Endothelial cell (in vitro differentiated cells): Measurements from ENCODE around the gene KIAA2012. TPM values are rescaled to one million over a fixed set of nuclear protein-coding genes. Genes with fewer than 3 reads are reported as not detected.

ENCODE experiments used
- DNase-seq: peaks from one replicate; pipeline ENCODE4 v3.0.0; 2021; ENCODE audit warnings: low spot score
- H3K27ac Mint-ChIP-seq: one replicate; pipeline ENCODE4 v1.8.0; 2021; ENCODE audit warnings: mixed read lengths, inconsistent platforms; ENCODE audit not compliant: unreplicated experiment
- H3K27me3 Mint-ChIP-seq: one replicate; pipeline ENCODE4 v1.8.0; 2021; ENCODE audit warnings: mild to moderate bottlenecking, moderate library complexity, mixed read lengths, inconsistent platforms; ENCODE audit not compliant: unreplicated experiment
- H3K36me3 Mint-ChIP-seq: one replicate; pipeline ENCODE4 v1.8.0; 2021; ENCODE audit warnings: mild to moderate bottlenecking, low read depth, mixed read lengths, inconsistent platforms; ENCODE audit not compliant: unreplicated experiment
- H3K4me1 Mint-ChIP-seq: one replicate; pipeline ENCODE4 v1.8.0; 2021; ENCODE audit warnings: mild to moderate bottlenecking, mixed read lengths, inconsistent platforms; ENCODE audit not compliant: unreplicated experiment
- H3K4me3 Mint-ChIP-seq: one replicate; pipeline ENCODE4 v1.8.0; 2021; ENCODE audit warnings: mild to moderate bottlenecking, mixed read lengths, inconsistent platforms; ENCODE audit not compliant: unreplicated experiment
- H3K9me3 Mint-ChIP-seq: one replicate; pipeline ENCODE4 v1.8.0; 2021; ENCODE audit warnings: mixed read lengths, inconsistent platforms; ENCODE audit not compliant: unreplicated experiment
- total RNA-seq: library from RNA; stranded (reverse); fragmentation: NEBNext Ultra II Directional; extraction: Animal tissue kit (Norgen Biotek cat#: 25700); gene quantifications from one replicate; pipeline ENCODE4 v1.2.1, GENCODE V29; 2021; ENCODE audit not compliant: unreplicated experiment
- TF ChIP-seq, protein P1 (sequence below): fragments of 200-600 bp; sonication (generic); IDR thresholded peaks from one replicate; pipeline ENCODE4 v1.5.0; 2021; ENCODE audit warnings: antibody characterized with exemption; ENCODE audit not compliant: unreplicated experiment

KIAA2012 gene
- total RNA-seq, 1 donor from 2014 or later: 0.08 TPM

DNA sequence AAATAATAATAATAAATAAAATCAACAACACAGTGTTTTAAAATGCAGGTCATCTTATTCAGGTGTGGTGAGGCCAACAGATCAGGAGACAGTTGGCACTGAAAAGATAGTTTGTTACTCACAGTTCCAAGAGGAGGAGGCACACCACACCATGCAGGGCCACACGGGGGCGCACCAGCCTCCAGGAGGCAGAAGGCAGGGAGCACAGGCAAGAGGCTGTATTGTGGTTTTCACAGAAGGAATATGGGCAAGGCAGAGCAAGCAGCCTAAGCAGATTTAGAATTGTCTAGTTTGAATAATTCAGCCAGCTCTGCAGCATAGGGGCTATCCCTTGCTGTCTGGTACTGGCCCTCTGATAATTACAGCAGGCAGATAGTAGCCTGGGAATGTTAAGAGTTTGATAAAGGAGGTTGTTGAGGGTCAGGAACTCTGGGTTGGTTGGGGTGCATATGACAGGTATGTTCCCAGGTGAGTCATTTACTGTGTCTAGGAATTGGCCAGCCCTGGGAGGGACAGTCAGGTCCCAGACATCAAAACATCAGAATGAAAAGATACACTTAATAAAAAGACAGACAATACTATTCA, 31.3 kb downstream of the KIAA2012 start:
- TF ChIP-seq, protein P1, sequence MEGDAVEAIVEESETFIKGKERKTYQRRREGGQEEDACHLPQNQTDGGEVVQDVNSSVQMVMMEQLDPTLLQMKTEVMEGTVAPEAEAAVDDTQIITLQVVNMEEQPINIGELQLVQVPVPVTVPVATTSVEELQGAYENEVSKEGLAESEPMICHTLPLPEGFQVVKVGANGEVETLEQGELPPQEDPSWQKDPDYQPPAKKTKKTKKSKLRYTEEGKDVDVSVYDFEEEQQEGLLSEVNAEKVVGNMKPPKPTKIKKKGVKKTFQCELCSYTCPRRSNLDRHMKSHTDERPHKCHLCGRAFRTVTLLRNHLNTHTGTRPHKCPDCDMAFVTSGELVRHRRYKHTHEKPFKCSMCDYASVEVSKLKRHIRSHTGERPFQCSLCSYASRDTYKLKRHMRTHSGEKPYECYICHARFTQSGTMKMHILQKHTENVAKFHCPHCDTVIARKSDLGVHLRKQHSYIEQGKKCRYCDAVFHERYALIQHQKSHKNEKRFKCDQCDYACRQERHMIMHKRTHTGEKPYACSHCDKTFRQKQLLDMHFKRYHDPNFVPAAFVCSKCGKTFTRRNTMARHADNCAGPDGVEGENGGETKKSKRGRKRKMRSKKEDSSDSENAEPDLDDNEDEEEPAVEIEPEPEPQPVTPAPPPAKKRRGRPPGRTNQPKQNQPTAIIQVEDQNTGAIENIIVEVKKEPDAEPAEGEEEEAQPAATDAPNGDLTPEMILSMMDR: no peak
- no peaks in the 10 kb centered on the region for H3K27me3 Mint-ChIP-seq
- peak overlapping the region; percentile 13 for H3K27ac Mint-ChIP-seq
- no peaks in the 10 kb centered on the region for H3K9me3 Mint-ChIP-seq
- peak; percentile 48 for DNase-seq
- H3K36me3 Mint-ChIP-seq: no peaks in the 10 kb centered on the region
- peaks cover 43% of the 10 kb centered on the region for H3K4me1 Mint-ChIP-seq
- H3K4me3 Mint-ChIP-seq: no peak overlapping the region

DNA sequence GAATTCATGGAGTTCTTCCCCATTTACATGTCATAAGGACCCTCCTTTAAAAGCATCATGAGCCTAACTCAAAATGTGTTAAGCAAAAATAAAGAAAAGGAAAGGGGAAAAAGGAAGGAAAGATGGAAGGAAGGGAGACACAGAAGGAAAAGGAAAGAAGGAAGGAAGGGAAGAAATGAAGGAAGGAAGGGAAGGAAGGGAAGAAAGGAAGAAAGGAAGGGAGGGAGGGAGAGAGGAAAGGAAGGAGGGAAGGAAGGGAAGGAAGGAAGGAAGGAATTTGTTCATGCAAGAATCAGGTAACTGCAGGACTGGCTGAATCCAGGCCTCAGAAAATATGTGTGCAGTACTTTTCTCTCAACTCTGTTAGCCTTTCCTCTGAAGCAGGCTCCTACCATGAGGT, 32.0 kb downstream of the KIAA2012 start:
- TF ChIP-seq, protein P1: no peak
- Mint-ChIP-seq H3K27ac (peak overlapping the region; percentile 13), H3K36me3 (no peaks in the 10 kb centered on the region), H3K4me3 (no peak overlapping the region), H3K27me3 (no peaks in the 10 kb centered on the region), H3K4me1 (peaks cover 41% of the 10 kb centered on the region), H3K9me3 (no peaks in the 10 kb centered on the region)
- no peak for DNase-seq

DNA sequence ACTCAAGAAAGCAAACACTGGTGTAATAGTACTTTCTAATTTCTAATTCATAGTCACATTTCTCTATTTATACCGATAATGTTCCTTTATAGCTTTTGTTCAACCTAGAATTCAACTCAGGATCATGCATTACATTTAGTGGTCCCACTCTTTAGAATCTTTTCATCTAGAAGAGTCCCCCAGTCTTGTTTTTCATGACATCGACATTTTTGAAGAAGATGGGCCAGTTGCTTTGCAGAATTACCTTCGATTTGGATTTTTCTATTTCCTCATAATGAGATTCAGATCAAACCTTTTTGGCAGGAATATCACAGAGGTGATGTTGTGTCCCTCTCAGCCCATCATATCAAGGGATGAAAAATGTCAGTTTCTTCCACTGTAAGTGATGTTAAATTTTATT, 35.3 kb downstream of the KIAA2012 start:
- H3K4me3 Mint-ChIP-seq: no peak overlapping the region
- H3K27ac Mint-ChIP-seq: no peak overlapping the region
- H3K9me3 Mint-ChIP-seq: peaks cover 4% of the 10 kb centered on the region
- peaks cover 34% of the 10 kb centered on the region for H3K4me1 Mint-ChIP-seq
- TF ChIP-seq, protein P1: no peak
- no peaks in the 10 kb centered on the region for H3K27me3 Mint-ChIP-seq
- H3K36me3 Mint-ChIP-seq: no peaks in the 10 kb centered on the region
- no peak for DNase-seq

DNA sequence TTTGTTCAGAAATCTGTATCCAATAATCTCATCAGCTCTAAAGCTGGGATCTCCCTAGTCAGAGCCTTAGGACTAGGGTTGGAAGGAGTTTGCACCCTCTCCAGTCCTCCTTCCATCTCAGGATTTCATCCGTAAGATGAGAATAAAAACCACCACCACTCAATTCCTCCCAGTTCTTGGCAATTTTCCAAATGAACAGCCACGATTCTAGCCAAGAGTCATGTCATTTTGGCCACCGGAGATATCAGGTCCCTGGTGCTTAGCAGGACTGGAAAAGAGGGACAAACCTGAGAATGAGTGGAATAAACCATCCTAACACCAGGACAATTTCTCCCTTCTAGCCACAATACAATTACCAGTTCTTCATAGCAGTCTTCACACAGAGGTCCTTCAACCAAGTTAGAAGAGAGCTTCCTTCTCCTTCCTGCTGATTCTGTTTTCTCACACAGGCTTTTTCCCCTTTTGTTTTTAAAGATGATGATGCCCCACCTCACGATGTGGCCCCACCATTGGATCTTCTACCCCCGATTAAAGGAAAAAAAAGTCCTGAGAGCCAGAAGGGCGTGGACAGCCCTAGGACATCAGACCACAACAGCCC, 36.2 kb downstream of the KIAA2012 start:
- Mint-ChIP-seq H3K27ac (no peak overlapping the region), H3K9me3 (peaks cover 4% of the 10 kb centered on the region), H3K4me3 (no peak overlapping the region), H3K36me3 (no peaks in the 10 kb centered on the region), H3K27me3 (no peaks in the 10 kb centered on the region), H3K4me1 (peaks cover 32% of the 10 kb centered on the region)
- no peak for DNase-seq
- TF ChIP-seq, protein P1: no peak

DNA sequence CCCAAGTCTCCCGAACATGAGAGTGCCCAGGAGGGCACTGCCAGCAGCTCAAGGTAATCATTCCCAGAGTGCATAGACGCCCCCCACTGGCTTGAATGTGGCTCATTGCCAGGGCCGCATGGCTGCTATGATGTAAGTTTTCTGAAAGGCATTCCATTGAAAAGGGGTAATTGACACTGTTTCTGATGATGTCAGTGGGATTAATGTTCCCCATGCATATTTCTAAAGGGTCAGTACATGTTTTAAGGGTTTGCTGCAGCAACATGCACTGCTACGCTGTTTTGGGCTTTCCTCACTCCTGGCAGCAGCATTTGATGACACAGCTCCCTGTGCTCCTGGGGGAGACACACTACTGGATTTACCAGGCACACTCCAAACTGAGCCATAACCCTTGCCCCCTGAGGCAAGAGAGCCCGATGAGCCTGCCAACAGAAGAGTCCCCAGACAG, 36.7 kb downstream of the KIAA2012 start:
- H3K4me1 Mint-ChIP-seq: peaks cover 28% of the 10 kb centered on the region
- no peaks in the 10 kb centered on the region for H3K36me3 Mint-ChIP-seq
- H3K27ac Mint-ChIP-seq: no peak overlapping the region
- no peak overlapping the region for H3K4me3 Mint-ChIP-seq
- H3K9me3 Mint-ChIP-seq: peaks cover 4% of the 10 kb centered on the region
- no peak for DNase-seq
- TF ChIP-seq, protein P1: no peak
- no peaks in the 10 kb centered on the region for H3K27me3 Mint-ChIP-seq
